ENCODE data around the gene DMGDH. TPM values are rescaled to one million over a fixed set of nuclear protein-coding genes. Genes with fewer than 3 reads are reported as not detected.

DMGDH gene
- total RNA-seq, 2 experiments from 2014 or later, result 0.50 TPM; not detected in 1

- no peak overlapping the region for H3K27ac Mint-ChIP-seq
- no peak overlapping the region for H3K27ac ChIP-seq (ENCODE audit: low read depth in 1 of 2, low read length in 2 of 2)
- no peaks in the 10 kb centered on the region for H3K36me3 Mint-ChIP-seq (ENCODE audit: low read depth)
- no peak overlapping the region for H3K4me3 ChIP-seq (ENCODE audit: low read length)
- H3K9me3 Mint-ChIP-seq, result no peaks in the 10 kb centered on the region
- ChIA-PET POLR2A (no interaction called here), CTCF (no interaction called here)
- H3K9me3 ChIP-seq (ENCODE audit: control insufficient read depth in 1 of 2, insufficient read depth in 1 of 2, low read length in 2 of 2), result no peaks in the 10 kb centered on the region
- peaks cover 0 to 3% of the 10 kb centered on the region in 2 experiments for H3K27me3 ChIP-seq (ENCODE audit: control insufficient read depth in 1 of 2, insufficient read depth in 2 of 2, low read length in 2 of 2)
- H3K4me3 Mint-ChIP-seq, result no peak overlapping the region
- intact Hi-C loops (cut with DNase I, micrococcal nuclease), result no loop called here
- H3K36me3 ChIP-seq (ENCODE audit: insufficient read depth, low read length), result no peaks in the 10 kb centered on the region
- no peaks in the 10 kb centered on the region for H3K4me1 Mint-ChIP-seq (ENCODE audit: low read depth)
- H3K27me3 Mint-ChIP-seq, result peaks cover 13% of the 10 kb centered on the region
- H3K4me1 ChIP-seq (ENCODE audit: insufficient read depth, low read length), result no peaks in the 10 kb centered on the region
- ATAC-seq (ENCODE audit: poor library complexity), result no peak
- TF ChIP-seq, protein P1, sequence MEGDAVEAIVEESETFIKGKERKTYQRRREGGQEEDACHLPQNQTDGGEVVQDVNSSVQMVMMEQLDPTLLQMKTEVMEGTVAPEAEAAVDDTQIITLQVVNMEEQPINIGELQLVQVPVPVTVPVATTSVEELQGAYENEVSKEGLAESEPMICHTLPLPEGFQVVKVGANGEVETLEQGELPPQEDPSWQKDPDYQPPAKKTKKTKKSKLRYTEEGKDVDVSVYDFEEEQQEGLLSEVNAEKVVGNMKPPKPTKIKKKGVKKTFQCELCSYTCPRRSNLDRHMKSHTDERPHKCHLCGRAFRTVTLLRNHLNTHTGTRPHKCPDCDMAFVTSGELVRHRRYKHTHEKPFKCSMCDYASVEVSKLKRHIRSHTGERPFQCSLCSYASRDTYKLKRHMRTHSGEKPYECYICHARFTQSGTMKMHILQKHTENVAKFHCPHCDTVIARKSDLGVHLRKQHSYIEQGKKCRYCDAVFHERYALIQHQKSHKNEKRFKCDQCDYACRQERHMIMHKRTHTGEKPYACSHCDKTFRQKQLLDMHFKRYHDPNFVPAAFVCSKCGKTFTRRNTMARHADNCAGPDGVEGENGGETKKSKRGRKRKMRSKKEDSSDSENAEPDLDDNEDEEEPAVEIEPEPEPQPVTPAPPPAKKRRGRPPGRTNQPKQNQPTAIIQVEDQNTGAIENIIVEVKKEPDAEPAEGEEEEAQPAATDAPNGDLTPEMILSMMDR (IDR thresholded peaks at IDR 0.05), result no peak
- no peak for DNase-seq
Measured at GRCh38 chr5:79059674-79060073, 9.8 kb downstream of the DMGDH start.

DNA sequence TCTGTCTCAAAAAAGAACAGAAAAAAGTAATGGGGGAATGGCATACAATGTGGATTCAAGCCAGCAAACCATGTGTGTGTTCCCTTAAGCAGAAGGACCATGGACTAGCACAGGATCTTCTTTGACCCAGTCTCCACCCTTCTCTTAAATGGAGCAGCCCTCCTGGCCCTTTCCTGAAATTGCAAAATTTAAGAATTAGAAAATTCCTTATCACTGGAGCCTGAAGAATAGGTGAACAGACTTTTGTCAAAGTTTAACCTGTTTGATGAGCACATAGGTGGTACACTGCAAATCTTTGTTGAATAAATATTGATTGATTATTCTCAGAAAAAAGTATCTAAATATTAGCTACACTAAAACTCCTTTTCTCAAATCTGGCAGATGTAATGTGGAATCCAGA is 12.6 kb downstream of the DMGDH start:
- H3K27ac Mint-ChIP-seq, result no peak overlapping the region
- ATAC-seq (ENCODE audit: poor library complexity) (no peak), DNase-seq (no peak)
- H3K36me3 Mint-ChIP-seq (ENCODE audit: low read depth), result no peaks in the 10 kb centered on the region
- Histone ChIP-seq H3K36me3 (ENCODE audit: insufficient read depth, low read length) (no peaks in the 10 kb centered on the region), H3K9me3 (ENCODE audit: control insufficient read depth in 1 of 2, insufficient read depth in 1 of 2, low read length in 2 of 2) (no peaks in the 10 kb centered on the region), H3K4me3 (ENCODE audit: low read length) (no peak overlapping the region), H3K27me3 (ENCODE audit: control insufficient read depth in 1 of 2, insufficient read depth in 2 of 2, low read length in 2 of 2) (peaks cover 0 to 3% of the 10 kb centered on the region in 2 experiments), H3K27ac (ENCODE audit: low read depth in 1 of 2, low read length in 2 of 2) (no peak overlapping the region), H3K4me1 (ENCODE audit: insufficient read depth, low read length) (no peaks in the 10 kb centered on the region)
- H3K9me3 Mint-ChIP-seq, result peaks cover 4% of the 10 kb centered on the region
- no peak overlapping the region for H3K4me3 Mint-ChIP-seq
- CTCF ChIA-PET, result no interaction called here
- H3K4me1 Mint-ChIP-seq (ENCODE audit: low read depth), result no peaks in the 10 kb centered on the region
- H3K27me3 Mint-ChIP-seq, result peaks cover 10% of the 10 kb centered on the region
- intact Hi-C loops (cut with DNase I, micrococcal nuclease), result no loop called here
- POLR2A ChIA-PET, result interaction anchor here (0.8 kb wide), 1 partner anchor 33 kb away, joined by 3 read pairs; no protein-coding TSS in a partner anchor
- TF ChIP-seq, protein P1 (IDR thresholded peaks at IDR 0.05), result no peak

DNA sequence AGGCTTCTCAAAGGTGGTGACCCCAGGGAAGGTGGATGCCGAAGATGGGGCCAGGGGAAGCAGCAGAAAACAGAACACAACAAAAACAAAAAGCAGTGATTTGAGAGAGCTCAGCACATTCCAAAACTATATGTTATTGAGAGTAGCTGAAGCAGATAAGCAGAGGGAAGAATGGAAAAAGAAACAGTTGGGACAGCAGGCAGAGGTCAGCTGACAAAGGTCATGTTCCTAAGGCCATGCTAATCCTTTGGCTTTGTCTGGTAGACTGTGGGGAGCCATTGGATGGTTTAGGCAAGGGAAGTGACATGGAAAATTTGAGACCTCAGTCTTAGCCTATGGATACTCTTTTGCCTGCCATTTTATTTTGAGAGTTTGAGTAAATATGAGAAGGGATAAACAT is 14.5 kb downstream of the DMGDH start:
- Histone ChIP-seq H3K27me3 (ENCODE audit: control insufficient read depth in 1 of 2, insufficient read depth in 2 of 2, low read length in 2 of 2) (no peaks in the 10 kb centered on the region), H3K27ac (ENCODE audit: low read depth in 1 of 2, low read length in 2 of 2) (no peak overlapping the region), H3K36me3 (ENCODE audit: insufficient read depth, low read length) (no peaks in the 10 kb centered on the region), H3K4me3 (ENCODE audit: low read length) (no peak overlapping the region), H3K4me1 (ENCODE audit: insufficient read depth, low read length) (no peaks in the 10 kb centered on the region), H3K9me3 (ENCODE audit: control insufficient read depth in 1 of 2, insufficient read depth in 1 of 2, low read length in 2 of 2) (no peaks in the 10 kb centered on the region)
- DNase-seq (no peak), ATAC-seq (ENCODE audit: poor library complexity) (no peak)
- H3K4me1 Mint-ChIP-seq (ENCODE audit: low read depth), result no peaks in the 10 kb centered on the region
- TF ChIP-seq, protein P1 (IDR thresholded peaks at IDR 0.05), result no peak
- H3K27me3 Mint-ChIP-seq, result peaks cover 9% of the 10 kb centered on the region
- H3K27ac Mint-ChIP-seq, result no peak overlapping the region
- no peaks in the 10 kb centered on the region for H3K36me3 Mint-ChIP-seq (ENCODE audit: low read depth)
- H3K9me3 Mint-ChIP-seq, result peaks cover 4% of the 10 kb centered on the region
- H3K4me3 Mint-ChIP-seq, result no peak overlapping the region
- ChIA-PET CTCF (no interaction called here), POLR2A (interaction anchor here (0.6 kb wide), 1 partner anchor 28 kb away, joined by 3 read pairs; no protein-coding TSS in a partner anchor)
- intact Hi-C loops (cut with DNase I, micrococcal nuclease), result no loop called here

Measured in CD4-positive, alpha-beta T cell (primary cell).